Measurements from ENCODE around the gene MDC1. TPM values are rescaled to one million over a fixed set of nuclear protein-coding genes. Genes with fewer than 3 reads are reported as not detected.

MDC1 gene
- total and polyA plus RNA-seq, 2 of the 13 experiments (the other 11 are each of a cell fraction or from before 2014, with no cell fraction given), result 8.4 to 14.0 TPM

DNA sequence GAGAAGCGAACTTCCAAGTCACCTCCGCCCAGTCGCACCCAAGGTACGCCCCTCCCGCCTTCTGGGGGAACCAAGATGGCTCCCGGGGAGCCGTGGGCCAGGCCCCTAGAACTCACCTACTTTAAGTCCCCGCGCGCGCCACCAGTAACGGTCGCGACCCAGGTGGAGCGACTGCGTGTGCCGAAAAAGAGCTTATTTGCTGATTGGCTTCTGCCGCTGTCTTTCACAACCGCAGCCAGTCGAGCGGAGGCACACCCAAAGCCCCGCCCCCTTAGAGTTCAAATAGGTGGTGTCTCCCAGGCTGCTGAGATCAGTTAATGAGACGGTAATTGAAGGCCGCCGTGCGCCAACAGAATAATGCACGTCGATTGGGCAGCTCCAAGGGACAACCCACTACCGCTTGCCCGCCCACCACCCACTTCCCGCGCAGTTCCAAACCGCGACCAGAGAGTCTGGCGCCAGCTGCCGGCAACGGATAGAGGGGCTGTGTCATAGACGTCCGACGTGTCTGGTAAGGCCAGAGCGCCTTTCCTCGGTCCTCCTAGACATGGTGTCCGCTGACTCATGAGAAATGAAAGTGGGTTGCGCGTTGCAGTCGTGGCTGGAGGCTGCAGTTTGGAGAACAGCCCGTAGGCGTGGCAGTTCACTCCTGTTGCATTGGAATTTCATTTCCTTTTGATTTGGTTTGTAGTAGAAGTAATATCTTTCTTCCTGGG, at the start of gene MDC1 (continued):
- TF ChIP-seq, protein P1, sequence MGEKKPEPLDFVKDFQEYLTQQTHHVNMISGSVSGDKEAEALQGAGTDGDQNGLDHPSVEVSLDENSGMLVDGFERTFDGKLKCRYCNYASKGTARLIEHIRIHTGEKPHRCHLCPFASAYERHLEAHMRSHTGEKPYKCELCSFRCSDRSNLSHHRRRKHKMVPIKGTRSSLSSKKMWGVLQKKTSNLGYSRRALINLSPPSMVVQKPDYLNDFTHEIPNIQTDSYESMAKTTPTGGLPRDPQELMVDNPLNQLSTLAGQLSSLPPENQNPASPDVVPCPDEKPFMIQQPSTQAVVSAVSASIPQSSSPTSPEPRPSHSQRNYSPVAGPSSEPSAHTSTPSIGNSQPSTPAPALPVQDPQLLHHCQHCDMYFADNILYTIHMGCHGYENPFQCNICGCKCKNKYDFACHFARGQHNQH (CRISPR knock-in tag; IDR thresholded peaks at IDR 0.05), result peak; percentile 100
- TF ChIP-seq PRMT3 (CRISPR knock-in tag; IDR thresholded peaks at IDR 0.05; ENCODE audit: borderline replicate concordance, low read depth) (no peak), ZFP90 (CRISPR knock-in tag; IDR thresholded peaks at IDR 0.05; ENCODE audit: borderline replicate concordance) (peak; percentile 13; the same call in 1 of the 2 replicates), TP53 (CRISPR knock-in tag; conservative IDR thresholded peaks at IDR 0.05) (peak; percentile 56; the same call in 1 of the 2 replicates), ZNF749 (CRISPR knock-in tag; IDR thresholded peaks at IDR 0.05; ENCODE audit: borderline replicate concordance) (peak; percentile 40; the same call in 1 of the 2 replicates), ZNF225 (CRISPR knock-in tag; IDR thresholded peaks at IDR 0.05) (peak; percentile 87), ZSCAN5A (CRISPR knock-in tag; IDR thresholded peaks at IDR 0.05; ENCODE audit: borderline replicate concordance) (peak; percentile 93), ZNF629 (CRISPR knock-in tag; conservative IDR thresholded peaks at IDR 0.05) (peak; percentile 42; the same call in 1 of the 2 replicates), HOXD1 (CRISPR knock-in tag; IDR thresholded peaks at IDR 0.05) (no peak), ZNF747 (CRISPR knock-in tag; IDR thresholded peaks at IDR 0.05; ENCODE audit: borderline replicate concordance) (no peak; the same call in 1 of the 2 replicates), KDM1A (CRISPR knock-in tag; IDR thresholded peaks at IDR 0.05) (no peak), MIER3 (CRISPR knock-in tag; IDR thresholded peaks at IDR 0.05; ENCODE audit: borderline replicate concordance) (peak; percentile 99), REPIN1 (CRISPR knock-in tag; IDR thresholded peaks at IDR 0.05; ENCODE audit: borderline replicate concordance, low read depth) (peak; percentile 99; the same call in 1 of the 2 replicates), ZNF124 (CRISPR knock-in tag; IDR thresholded peaks at IDR 0.05) (peak; percentile 68), ZNF589 (CRISPR knock-in tag; conservative IDR thresholded peaks at IDR 0.05) (peak; percentile 97), SOX6 (IDR thresholded peaks at IDR 0.05) (no peak), SOX6 (CRISPR knock-in tag; IDR thresholded peaks at IDR 0.05) (peak; percentile 85), GTF2F1 (IDR thresholded peaks at IDR 0.05; ENCODE audit: low read length) (peak; percentile 78)
- TF ChIP-seq, protein P2, sequence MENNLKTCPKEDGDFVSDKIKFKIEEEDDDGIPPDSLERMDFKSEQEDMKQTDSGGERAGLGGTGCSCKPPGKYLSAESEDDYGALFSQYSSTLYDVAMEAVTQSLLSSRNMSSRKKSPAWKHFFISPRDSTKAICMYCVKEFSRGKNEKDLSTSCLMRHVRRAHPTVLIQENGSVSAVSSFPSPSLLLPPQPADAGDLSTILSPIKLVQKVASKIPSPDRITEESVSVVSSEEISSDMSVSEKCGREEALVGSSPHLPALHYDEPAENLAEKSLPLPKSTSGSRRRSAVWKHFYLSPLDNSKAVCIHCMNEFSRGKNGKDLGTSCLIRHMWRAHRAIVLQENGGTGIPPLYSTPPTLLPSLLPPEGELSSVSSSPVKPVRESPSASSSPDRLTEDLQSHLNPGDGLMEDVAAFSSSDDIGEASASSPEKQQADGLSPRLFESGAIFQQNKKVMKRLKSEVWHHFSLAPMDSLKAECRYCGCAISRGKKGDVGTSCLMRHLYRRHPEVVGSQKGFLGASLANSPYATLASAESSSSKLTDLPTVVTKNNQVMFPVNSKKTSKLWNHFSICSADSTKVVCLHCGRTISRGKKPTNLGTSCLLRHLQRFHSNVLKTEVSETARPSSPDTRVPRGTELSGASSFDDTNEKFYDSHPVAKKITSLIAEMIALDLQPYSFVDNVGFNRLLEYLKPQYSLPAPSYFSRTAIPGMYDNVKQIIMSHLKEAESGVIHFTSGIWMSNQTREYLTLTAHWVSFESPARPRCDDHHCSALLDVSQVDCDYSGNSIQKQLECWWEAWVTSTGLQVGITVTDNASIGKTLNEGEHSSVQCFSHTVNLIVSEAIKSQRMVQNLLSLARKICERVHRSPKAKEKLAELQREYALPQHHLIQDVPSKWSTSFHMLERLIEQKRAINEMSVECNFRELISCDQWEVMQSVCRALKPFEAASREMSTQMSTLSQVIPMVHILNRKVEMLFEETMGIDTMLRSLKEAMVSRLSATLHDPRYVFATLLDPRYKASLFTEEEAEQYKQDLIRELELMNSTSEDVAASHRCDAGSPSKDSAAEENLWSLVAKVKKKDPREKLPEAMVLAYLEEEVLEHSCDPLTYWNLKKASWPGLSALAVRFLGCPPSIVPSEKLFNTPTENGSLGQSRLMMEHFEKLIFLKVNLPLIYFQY (CRISPR knock-in tag; IDR thresholded peaks at IDR 0.05; ENCODE audit: borderline replicate concordance), result peak; percentile 87
- TF ChIP-seq, protein P3, sequence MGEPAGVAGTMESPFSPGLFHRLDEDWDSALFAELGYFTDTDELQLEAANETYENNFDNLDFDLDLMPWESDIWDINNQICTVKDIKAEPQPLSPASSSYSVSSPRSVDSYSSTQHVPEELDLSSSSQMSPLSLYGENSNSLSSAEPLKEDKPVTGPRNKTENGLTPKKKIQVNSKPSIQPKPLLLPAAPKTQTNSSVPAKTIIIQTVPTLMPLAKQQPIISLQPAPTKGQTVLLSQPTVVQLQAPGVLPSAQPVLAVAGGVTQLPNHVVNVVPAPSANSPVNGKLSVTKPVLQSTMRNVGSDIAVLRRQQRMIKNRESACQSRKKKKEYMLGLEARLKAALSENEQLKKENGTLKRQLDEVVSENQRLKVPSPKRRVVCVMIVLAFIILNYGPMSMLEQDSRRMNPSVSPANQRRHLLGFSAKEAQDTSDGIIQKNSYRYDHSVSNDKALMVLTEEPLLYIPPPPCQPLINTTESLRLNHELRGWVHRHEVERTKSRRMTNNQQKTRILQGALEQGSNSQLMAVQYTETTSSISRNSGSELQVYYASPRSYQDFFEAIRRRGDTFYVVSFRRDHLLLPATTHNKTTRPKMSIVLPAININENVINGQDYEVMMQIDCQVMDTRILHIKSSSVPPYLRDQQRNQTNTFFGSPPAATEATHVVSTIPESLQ (CRISPR knock-in tag; conservative IDR thresholded peaks at IDR 0.05), result peak; percentile 85; the same call in 1 of the 2 replicates

Data from HepG2 (cell line).